KBM-7 (cell line): ENCODE results near the gene COPS9.

ENCODE experiments used
- DNase-seq: peaks from one replicate; pipeline ENCODE4 v3.0.0-alpha.2; 2015
- in situ Hi-C: fragments of 300-500 bp; cut with MboI; formaldehyde crosslinking; loops from 2 replicates; pipeline ENCODE4 v1.14.3; 2020; ENCODE audit warnings: low sequenced_read_pairs, low pct_unique_long_range_greater_than_20kb, mixed read lengths

The COPS9 gene

DNA sequence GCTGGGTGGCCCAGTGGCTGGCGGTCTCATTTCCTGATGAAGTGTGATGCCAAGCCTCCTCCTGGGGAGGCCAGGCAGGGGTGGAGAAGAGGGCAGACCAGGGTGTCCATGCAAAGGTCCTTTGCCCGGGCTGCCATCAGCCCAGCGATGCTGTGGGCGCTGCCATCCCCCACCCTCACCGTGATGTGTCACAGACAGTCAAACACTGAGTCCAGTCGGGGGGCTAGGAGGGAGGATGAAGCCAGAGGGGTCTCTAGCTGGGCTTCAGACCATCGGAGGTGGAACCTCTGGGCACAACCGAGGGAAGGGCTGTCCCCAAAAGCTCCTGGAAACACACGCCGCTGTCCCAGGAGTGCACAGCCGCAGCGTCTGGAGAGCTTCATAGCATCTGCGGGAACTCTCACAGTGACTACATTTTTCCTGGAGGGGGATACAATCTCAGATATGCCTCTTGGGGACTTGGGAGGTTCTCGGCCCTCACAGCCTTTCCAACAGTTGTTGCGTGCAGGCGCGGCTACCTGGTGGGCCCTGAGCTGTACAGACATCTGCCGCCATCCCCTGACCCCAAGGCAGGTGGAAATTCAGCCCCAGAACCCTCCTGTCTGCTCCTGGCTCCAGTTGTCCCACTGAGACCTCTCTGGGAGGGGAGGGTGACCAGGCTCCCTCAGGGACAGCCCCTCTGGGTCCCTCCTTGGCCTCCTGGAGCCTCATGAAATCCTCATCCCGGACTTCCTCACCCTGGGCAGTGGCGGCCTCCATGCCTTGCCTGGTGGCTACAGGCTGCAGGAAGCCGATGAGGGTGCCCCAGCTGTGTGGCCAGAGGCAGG, 30.9 kb upstream of the COPS9 start:
- in situ Hi-C loops = no loop called here
- DNase-seq = no peak

- no peak for DNase-seq
- in situ Hi-C loops = no loop called here
Observed at GRCh38 chr2:240166191-240166590, 30.1 kb upstream of the COPS9 start.

- in situ Hi-C loops = no loop called here
- DNase-seq = no peak
Observed at GRCh38 chr2:240165661-240166060, 29.6 kb upstream of the COPS9 start.

DNA sequence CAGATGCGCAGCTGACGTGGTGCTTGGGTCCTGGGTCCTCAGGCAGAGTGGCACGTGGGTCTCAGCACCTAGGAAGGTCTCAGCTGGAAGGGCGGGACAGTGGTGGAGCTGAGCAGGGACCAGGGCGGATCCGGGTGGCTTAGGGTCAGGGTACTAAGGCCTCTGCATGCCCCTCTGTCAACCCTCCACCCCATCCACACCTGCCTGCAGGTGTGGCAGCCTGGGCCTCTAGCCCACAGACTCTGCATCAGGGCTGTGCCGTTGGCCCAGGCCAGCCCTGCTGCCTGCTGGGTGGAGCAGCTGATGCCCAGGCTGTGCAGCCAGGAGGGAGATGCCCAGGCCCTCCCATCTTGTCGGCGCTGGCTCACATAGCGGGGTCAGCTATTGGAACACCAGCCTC, 28.9 kb upstream of the COPS9 start:
- DNase-seq = no peak
- in situ Hi-C loops = no loop called here

DNA sequence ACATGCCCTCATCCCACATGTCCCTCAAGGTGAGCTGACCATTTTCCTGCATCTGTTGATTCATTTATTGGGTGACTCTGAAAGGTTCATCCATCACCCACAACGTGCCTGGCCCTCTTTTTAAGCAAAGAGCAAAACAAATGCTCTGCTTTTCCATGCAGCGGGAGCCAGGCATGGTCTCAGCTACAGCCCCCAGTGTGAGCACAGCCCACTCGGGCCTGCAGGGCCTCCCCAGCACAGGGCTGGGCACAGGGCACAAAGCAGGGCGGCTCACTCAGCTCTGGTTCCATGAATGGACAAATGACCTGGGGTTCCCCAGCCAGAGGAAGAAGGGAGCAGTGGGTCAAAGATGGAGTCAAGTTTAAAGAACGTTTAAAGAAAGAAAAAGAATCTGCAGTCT, 28.5 kb upstream of the COPS9 start:
- no peak for DNase-seq
- in situ Hi-C loops = no loop called here

DNA sequence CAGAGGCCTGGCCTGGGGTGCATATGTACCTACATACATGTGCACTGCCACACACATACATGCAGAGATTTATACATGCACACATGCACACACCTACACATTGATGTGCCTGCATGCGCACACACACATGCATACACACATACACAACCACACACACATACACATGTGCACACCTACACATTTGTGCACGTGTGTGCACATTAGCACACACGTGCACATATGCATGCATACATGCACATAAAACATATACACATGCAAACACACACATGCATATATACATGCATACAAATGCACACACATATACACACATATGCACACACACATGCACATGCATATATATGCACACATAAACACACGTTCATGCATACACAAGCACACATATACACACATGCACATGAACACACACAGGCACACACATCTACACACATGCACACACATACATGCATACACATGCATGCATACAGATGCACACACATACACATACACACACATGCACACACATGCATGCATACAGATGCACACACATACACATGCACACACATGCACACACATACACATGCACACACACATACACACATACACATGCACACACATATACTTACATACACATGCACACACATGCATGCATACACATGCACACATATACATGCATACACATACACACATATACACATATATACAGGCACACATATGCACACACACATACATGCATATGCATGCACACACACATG, 27.9 kb upstream of the COPS9 start:
- in situ Hi-C loops = no loop called here
- DNase-seq = no peak

DNA sequence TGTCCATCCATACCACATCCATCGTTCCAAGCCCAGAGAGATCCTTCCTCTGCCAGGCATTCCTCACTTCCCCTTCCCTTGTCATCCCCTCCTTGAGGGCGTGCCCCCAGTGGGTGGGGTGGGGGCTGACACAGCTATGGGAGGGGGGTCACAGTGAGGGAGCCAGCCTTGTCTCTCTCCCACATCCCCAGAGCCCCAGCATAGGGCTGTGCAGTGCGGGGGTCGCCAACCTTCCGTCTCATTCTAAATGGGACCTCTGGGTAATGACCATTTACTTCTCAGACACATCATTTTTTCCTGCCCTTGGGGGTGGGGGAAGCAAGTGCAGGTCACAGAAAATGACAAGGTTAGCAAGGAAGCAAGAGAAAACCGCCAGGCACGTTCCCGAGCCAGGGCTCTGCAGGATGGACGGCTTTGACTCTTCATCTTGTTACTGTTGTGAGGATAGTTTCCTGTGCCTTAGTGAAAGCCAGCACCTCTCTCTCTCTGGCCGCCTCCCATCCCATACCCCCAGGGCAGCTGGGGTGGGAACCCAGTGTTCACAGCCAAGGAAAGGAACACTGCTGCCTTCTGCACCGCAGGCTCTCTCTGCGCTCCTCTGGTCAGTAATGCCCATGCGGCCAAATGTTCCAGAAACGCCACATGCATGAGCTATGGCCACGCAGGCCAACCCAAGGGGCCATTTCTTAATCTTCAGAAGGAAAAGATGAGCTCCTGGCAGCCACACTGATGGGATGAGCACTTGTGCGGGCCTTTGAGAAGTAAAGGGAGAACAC, 27.0 kb upstream of the COPS9 start:
- DNase-seq = no peak
- in situ Hi-C loops = no loop called here

DNA sequence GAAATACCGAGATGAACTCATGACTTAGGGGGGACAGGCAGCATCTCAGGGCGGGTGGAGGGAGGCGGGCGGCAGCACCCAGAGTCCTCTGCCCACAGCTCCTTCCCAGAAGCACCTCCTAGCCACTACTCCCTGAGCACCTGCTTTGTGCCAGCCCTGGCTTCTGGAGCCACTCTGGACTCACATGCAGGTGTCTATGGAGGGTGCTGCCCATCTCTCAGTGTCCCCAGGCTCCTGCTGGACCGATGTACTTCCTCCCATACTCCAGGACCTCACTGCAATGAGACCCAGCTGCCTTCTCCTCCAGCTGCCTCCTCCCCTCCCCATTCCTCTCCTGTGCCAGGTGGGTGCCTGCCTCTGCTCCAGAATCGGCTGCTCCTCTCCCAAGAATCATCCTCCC, 26.4 kb upstream of the COPS9 start:
- DNase-seq = no peak
- in situ Hi-C loops = no loop called here

DNA sequence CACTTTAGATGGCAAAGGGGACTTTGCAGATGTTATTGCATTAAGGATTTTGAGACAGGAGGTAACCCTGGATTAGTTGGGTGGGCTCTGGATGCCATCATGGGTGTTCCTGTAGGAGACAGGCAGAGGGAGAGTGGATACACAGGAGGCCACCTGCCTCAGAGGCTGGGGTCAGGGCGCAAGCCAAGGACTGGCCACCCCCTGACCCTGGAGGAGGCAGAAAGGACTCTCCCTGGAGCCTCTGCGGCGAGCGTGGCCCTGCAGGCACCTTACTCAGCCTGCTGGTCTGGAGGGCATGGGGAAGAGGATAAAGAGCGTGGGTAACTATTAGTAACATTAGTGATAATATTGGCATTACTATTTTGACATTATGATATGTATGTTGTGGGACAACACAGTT, 25.9 kb upstream of the COPS9 start:
- no peak for DNase-seq
- in situ Hi-C loops = no loop called here

DNA sequence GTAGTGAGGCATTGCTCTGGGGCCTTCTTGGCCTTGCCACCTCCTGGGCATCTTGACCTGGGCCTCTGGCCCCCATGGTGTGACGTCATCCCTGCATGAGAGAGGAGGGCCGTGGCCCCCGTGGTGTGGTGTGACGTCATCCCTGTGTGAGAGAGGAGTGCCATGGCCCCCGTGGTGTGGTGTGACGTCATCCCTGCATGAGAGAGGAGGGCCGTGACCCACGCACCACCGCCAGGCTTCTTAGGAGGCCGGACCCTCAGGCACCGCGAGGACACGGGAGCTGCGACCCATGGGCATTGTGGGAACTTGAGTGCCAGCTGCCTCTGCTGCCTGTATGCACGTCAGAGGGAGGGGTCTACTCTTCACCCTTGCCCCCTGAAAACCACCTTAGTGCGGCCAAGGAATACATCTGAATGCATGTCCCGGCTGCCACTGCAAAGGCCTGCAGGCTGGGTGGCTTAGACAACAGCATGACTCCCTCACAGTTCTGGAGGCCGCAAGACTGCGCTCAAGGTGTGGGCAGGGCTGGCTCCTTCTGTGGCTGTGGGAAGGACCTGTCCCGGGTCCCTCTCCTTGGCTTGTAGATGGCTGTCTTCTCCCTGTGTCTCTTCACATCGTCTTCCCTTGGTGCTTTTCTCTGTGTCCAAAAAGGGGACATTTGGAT, 25.1 kb upstream of the COPS9 start:
- DNase-seq = no peak
- in situ Hi-C loops = no loop called here

DNA sequence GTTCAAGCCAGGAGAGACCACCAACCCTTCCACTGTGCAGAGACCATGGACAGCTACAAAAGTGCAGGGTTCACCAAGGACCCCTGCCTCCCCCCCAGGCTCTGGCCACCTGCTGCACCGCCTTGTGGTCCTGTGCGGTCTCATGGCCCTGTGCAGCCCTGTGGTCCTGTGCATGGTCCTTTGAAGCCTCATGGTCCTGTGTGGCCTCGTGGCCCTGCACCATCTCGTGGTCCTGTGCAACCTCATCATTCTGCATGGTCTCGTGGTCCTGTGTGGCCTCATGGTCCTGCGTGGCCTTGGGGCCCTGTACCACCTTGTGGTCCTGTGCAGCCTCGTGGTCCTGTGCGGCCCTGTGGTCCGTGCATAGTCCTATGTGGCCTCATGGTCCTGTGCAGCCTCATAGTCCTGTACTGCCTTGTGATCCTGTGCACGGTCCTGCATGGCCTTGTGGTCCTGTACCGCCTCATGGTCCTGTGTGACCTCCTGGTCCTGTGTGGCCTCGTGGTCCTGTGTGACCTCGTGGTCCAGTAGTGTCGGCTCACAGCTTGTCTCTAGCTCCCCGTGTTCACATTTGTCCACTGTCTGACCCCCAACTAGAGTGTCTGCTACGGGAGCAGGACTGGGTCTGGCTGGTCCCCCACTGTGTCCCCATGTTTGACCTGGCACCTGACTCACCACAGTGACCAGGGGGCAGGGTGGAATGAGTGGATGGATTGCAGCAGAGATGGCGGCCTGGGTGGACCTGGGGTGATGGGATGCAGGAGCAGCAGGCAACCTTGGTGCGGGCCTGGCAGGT, 24.4 kb upstream of the COPS9 start:
- in situ Hi-C loops = no loop called here
- DNase-seq = no peak

GRCh38 chr2:240159251-240159839, 23.2 kb upstream of the COPS9 start:
- DNase-seq = no peak
- in situ Hi-C loops = no loop called here

GRCh38 chr2:240157147-240157470, 21.0 kb upstream of the COPS9 start:
- DNase-seq = no peak
- in situ Hi-C loops = no loop called here

DNA sequence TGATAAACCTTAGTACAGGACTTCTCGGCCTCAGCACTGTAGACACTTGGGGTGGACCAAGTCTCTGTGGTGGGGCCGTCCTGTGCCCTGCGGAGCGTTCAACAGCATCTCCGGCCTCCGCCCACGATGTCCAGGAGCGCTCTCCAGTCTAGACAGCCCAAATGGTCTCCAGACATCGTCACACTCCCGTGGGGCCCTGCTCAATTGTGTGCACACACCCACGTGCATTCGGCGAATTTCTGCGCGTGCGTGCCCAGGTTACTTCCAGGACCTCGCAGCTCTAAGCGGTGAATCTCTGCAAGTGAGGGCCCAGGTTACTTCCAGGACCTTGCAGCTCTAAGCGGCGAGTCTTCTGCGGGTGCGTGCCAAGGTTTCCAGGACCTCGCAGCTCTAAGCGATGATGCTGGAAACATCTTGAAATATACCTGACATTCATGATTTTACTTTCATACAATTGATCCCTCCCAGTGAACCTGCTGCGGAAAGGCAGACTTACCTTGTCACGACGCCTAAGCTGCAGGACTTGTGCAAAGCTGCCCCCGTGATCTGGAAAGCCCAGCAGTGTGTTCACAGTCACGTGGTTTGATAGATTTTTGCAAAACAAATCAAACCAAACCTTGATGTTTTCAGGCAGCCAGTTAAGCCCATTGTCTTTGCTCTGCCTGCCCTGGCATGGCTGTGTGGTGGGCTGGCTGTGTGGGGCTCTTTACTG, 20.5 kb upstream of the COPS9 start:
- no peak for DNase-seq
- in situ Hi-C loops = no loop called here

GRCh38 chr2:240155745-240156390, 19.8 kb upstream of the COPS9 start:
- in situ Hi-C loops = no loop called here
- DNase-seq = no peak

- in situ Hi-C loops = no loop called here
- DNase-seq = no peak
Observed at GRCh38 chr2:240155048-240155744, 19.1 kb upstream of the COPS9 start.

- in situ Hi-C loops = no loop called here
Observed at GRCh38 chr2:240154606-240155005, 18.5 kb upstream of the COPS9 start.

More at GRCh38 chr2:240154606-240155005, 18.5 kb upstream of the COPS9 start:
- DNase-seq = no peak
